Activated naive CD8-positive, alpha-beta T cell treated with anti-CD3 and anti-CD28 coated beads, Interleukin-2, amount 50 U/mL, for 24 hours (primary cell): ENCODE measurements around the gene MRM3.
"Not testable (repeated sequence)": the region's sequence is repeated elsewhere in the genome, so short reads cannot be mapped to it uniquely, and the experiment has no call there.

Source experiments
- ATAC-seq: fragments of 150-1000 bp; cut with Tn5 transposase; one replicate; pipeline ENCODE4 v1.10.0; 2021
- DNase-seq: peaks from one replicate; pipeline ENCODE4 v3.0.0; 2021
- H3K27ac Mint-ChIP-seq: one replicate; pipeline ENCODE4 v1.8.0; 2021; ENCODE audit warnings: mild to moderate bottlenecking, mixed read lengths
- H3K27me3 Mint-ChIP-seq: one replicate; pipeline ENCODE4 v1.8.0; 2021; ENCODE audit warnings: mixed read lengths
- H3K36me3 Mint-ChIP-seq: one replicate; pipeline ENCODE4 v1.8.0; 2021; ENCODE audit warnings: low read depth, mixed read lengths
- H3K4me1 Mint-ChIP-seq: one replicate; pipeline ENCODE4 v1.8.0; 2021; ENCODE audit warnings: mixed read lengths
- H3K4me3 Mint-ChIP-seq: one replicate; pipeline ENCODE4 v1.8.0; 2021; ENCODE audit warnings: mild to moderate bottlenecking, moderate library complexity, mixed read lengths
- H3K9me3 Mint-ChIP-seq: one replicate; pipeline ENCODE4 v1.8.0; 2021; ENCODE audit warnings: mixed read lengths

Gene MRM3

DNA sequence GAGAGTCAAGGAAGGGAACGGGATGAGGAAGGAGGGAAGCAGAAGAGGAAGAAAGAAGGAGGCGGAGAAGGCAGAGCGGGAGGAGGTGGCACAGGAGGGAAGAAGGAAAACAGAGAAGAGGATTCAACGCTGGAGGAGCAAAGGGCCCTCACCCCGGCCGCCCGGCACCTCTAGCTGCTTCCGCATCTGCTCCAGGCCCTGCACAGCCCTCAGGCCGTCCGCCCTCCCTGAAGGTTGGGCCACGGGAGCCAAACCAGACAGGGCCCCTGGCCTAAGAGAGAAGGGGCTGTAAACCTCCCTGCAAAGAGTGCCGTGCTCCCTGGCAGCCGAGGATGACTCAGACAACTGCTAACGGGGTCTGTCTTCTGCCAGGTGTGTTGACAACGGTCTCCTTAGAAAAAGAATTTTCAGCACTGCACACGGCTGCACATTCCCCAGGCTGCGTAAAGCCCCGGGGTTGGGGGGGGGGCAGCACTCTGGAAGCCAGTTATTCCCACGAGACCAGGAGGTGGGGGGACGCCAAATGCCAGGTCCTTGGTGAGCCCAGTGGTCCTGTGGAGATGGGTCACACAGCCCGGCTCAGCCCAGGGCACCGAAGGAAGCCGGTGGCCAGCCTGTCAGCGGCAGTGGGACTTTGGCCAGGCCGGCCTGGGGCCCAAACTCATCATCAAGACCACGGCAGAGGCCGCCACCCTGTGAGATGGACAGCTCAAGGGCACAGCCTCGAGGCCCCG is 29.1 kb downstream of the MRM3 start:
- no peak for ATAC-seq
- Mint-ChIP-seq H3K4me1 (no peaks in the 10 kb centered on the region), H3K36me3 (no peaks in the 10 kb centered on the region), H3K27me3 (peaks cover 3% of the 10 kb centered on the region), H3K9me3 (peaks cover 3% of the 10 kb centered on the region), H3K27ac (no peak overlapping the region), H3K4me3 (no peak overlapping the region)
- no peak for DNase-seq

DNA sequence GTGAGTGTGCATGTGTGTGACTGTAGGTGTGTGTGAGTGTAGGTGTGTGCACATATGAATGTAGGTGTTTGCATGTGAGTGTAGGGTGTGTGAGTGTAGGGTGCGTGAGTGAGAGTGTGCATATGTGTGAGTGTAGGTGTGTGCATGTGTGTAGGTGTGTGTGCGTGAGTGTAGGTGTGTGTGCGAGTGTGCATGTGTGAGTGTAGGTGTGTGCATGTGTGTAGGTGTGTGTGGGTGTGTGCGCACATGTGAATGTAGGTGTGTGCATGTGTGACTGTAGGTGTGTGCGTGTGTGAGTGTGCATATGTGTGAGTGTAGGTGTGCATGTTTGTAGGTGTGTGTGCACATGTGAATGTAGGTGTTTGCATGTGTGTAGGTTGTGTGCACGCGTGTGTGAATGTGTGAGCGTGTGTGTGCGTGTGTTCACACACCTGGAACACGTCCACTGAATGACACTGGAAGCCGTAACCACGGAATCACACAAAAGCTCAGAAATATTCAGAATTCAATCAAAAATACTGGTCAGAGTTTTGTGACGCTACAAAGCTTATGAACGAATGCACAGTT is 30.6 kb downstream of the MRM3 start:
- DNase-seq (no peak), ATAC-seq (no peak)
- peak overlapping the region; percentile 5 for H3K27ac Mint-ChIP-seq
- H3K36me3 Mint-ChIP-seq: no peaks in the 10 kb centered on the region
- no peak overlapping the region for H3K4me3 Mint-ChIP-seq
- no peaks in the 10 kb centered on the region for H3K4me1 Mint-ChIP-seq
- peaks cover 3% of the 10 kb centered on the region for H3K9me3 Mint-ChIP-seq
- H3K27me3 Mint-ChIP-seq: peaks cover 3% of the 10 kb centered on the region

GRCh38 chr17:814371-814770 is 32.2 kb downstream of the MRM3 start:
- peaks cover 3% of the 10 kb centered on the region for H3K9me3 Mint-ChIP-seq
- H3K4me1 Mint-ChIP-seq: no peaks in the 10 kb centered on the region
- ATAC-seq: no peak
- H3K27ac Mint-ChIP-seq: no peak overlapping the region
- DNase-seq: no peak
- no peak overlapping the region for H3K4me3 Mint-ChIP-seq
- peaks cover 3% of the 10 kb centered on the region for H3K27me3 Mint-ChIP-seq
- no peaks in the 10 kb centered on the region for H3K36me3 Mint-ChIP-seq

- Mint-ChIP-seq H3K9me3 (no peaks in the 10 kb centered on the region), H3K27me3 (no peaks in the 10 kb centered on the region), H3K4me1 (no peaks in the 10 kb centered on the region), H3K4me3 (no peak overlapping the region), H3K27ac (no peak overlapping the region), H3K36me3 (no peaks in the 10 kb centered on the region)
- DNase-seq (no peak), ATAC-seq (no peak)
Observed at GRCh38 chr17:819251-819650, 37.1 kb downstream of the MRM3 start.

- H3K4me1 Mint-ChIP-seq: no peaks in the 10 kb centered on the region
- no peak overlapping the region for H3K4me3 Mint-ChIP-seq
- H3K27me3 Mint-ChIP-seq: no peaks in the 10 kb centered on the region
- H3K9me3 Mint-ChIP-seq: no peaks in the 10 kb centered on the region
- no peak for DNase-seq
- H3K27ac Mint-ChIP-seq: no peak overlapping the region
- ATAC-seq: no peak
- H3K36me3 Mint-ChIP-seq: no peaks in the 10 kb centered on the region
Observed at GRCh38 chr17:823501-823902, 41.3 kb downstream of the MRM3 start.

DNA sequence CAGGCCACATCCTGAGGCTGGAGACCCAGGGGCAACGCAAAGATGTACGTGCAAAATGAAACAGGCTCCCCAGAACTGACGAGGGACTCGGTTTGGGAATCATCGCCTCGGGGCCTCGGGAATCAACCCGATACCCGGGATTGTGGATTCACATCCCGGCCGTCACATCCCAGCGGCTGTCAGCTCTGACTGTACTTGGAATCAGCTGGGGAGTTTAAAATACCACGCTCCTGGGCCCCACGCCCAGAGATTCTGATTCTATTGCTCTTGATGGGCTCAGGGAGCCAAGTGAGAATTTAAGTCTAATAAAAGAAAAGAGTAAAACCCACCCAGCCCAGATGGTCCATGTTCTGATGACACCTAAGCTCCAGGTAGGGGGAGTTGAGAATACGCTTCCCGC is 42.2 kb downstream of the MRM3 start:
- no peak overlapping the region for H3K27ac Mint-ChIP-seq
- H3K4me3 Mint-ChIP-seq: no peak overlapping the region
- no peak for DNase-seq
- H3K36me3 Mint-ChIP-seq: no peaks in the 10 kb centered on the region
- H3K27me3 Mint-ChIP-seq: no peaks in the 10 kb centered on the region
- ATAC-seq: no peak
- H3K9me3 Mint-ChIP-seq: no peaks in the 10 kb centered on the region
- no peaks in the 10 kb centered on the region for H3K4me1 Mint-ChIP-seq

GRCh38 chr17:825216-825615 is 43.1 kb downstream of the MRM3 start:
- DNase-seq: no peak
- no peaks in the 10 kb centered on the region for H3K4me1 Mint-ChIP-seq
- H3K36me3 Mint-ChIP-seq: no peaks in the 10 kb centered on the region
- ATAC-seq: no peak
- no peaks in the 10 kb centered on the region for H3K27me3 Mint-ChIP-seq
- H3K9me3 Mint-ChIP-seq: no peaks in the 10 kb centered on the region
- no peak overlapping the region for H3K4me3 Mint-ChIP-seq
- H3K27ac Mint-ChIP-seq: no peak overlapping the region

DNA sequence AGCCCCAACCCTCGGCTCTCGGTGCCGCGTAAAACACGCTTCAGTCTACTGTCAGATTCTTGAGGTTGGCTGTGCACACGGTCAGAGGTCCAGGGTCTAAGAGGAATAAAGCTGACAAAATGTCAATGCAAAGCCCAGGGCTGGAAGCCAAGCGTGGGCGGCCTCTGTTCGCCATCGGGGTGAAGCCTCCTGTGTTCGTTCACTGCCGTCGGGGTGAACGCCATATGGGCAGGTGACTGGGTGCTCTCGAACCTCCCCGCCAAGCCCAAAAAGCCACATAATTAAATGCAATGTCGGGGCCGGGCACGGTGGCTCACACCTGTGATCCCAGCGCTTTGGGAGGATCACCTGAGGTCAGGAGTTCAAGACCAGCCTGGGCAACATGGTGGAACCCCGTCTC is 44.6 kb downstream of the MRM3 start:
- H3K27me3 Mint-ChIP-seq: peaks cover 2% of the 10 kb centered on the region
- H3K9me3 Mint-ChIP-seq: no peaks in the 10 kb centered on the region
- H3K36me3 Mint-ChIP-seq: no peaks in the 10 kb centered on the region
- no peak overlapping the region for H3K27ac Mint-ChIP-seq
- H3K4me1 Mint-ChIP-seq: no peaks in the 10 kb centered on the region
- no peak for DNase-seq
- ATAC-seq: no peak
- no peak overlapping the region for H3K4me3 Mint-ChIP-seq

- no peaks in the 10 kb centered on the region for H3K9me3 Mint-ChIP-seq
- H3K4me3 Mint-ChIP-seq: no peak overlapping the region
- DNase-seq: no peak
- H3K36me3 Mint-ChIP-seq: no peaks in the 10 kb centered on the region
- peaks cover 5% of the 10 kb centered on the region for H3K27me3 Mint-ChIP-seq
- H3K4me1 Mint-ChIP-seq: no peaks in the 10 kb centered on the region
- ATAC-seq: no peak
- H3K27ac Mint-ChIP-seq: no peak overlapping the region
Observed at GRCh38 chr17:828761-829160, 46.6 kb downstream of the MRM3 start.

- not testable (repeated sequence) for DNase-seq
Observed at GRCh38 chr17:829614-830013, 47.5 kb downstream of the MRM3 start.

GRCh38 chr17:830381-830780 is 48.2 kb downstream of the MRM3 start:
- no peaks in the 10 kb centered on the region for H3K4me1 Mint-ChIP-seq
- no peak overlapping the region for H3K4me3 Mint-ChIP-seq
- H3K27ac Mint-ChIP-seq: no peak overlapping the region
- H3K36me3 Mint-ChIP-seq: no peaks in the 10 kb centered on the region
- H3K9me3 Mint-ChIP-seq: no peaks in the 10 kb centered on the region
- DNase-seq (no peak), ATAC-seq (no peak)
- H3K27me3 Mint-ChIP-seq: peaks cover 7% of the 10 kb centered on the region

More at GRCh38 chr17:829614-830013, 47.5 kb downstream of the MRM3 start:
- not testable (repeated sequence) for H3K27me3 Mint-ChIP-seq, H3K36me3 Mint-ChIP-seq, H3K4me3 Mint-ChIP-seq, ATAC-seq, H3K4me1 Mint-ChIP-seq, H3K9me3 Mint-ChIP-seq
- H3K27ac Mint-ChIP-seq: peak overlapping the region; percentile 52

- Mint-ChIP-seq H3K4me1 (no peaks in the 10 kb centered on the region), H3K27me3 (peaks cover 8% of the 10 kb centered on the region), H3K9me3 (no peaks in the 10 kb centered on the region), H3K27ac (no peak overlapping the region), H3K36me3 (no peaks in the 10 kb centered on the region), H3K4me3 (no peak overlapping the region)
- no peak for DNase-seq
- no peak for ATAC-seq
Observed at GRCh38 chr17:830950-831349, 48.8 kb downstream of the MRM3 start.

GRCh38 chr17:834136-834535 is 52.0 kb downstream of the MRM3 start:
- no peaks in the 10 kb centered on the region for H3K4me1 Mint-ChIP-seq
- H3K9me3 Mint-ChIP-seq: no peaks in the 10 kb centered on the region

GRCh38 chr17:835263-835662 is 53.1 kb downstream of the MRM3 start:
- no peaks in the 10 kb centered on the region for H3K36me3 Mint-ChIP-seq

More at GRCh38 chr17:834136-834535, 52.0 kb downstream of the MRM3 start:
- no peak overlapping the region for H3K4me3 Mint-ChIP-seq
- no peaks in the 10 kb centered on the region for H3K36me3 Mint-ChIP-seq
- no peak for DNase-seq
- H3K27ac Mint-ChIP-seq: no peak overlapping the region
- H3K27me3 Mint-ChIP-seq: peaks cover 8% of the 10 kb centered on the region
- ATAC-seq: no peak

GRCh38 chr17:835721-836120 is 53.6 kb downstream of the MRM3 start:
- H3K4me1 Mint-ChIP-seq, ATAC-seq, H3K4me3 Mint-ChIP-seq, DNase-seq, H3K9me3 Mint-ChIP-seq, H3K27ac Mint-ChIP-seq, H3K27me3 Mint-ChIP-seq, H3K36me3 Mint-ChIP-seq: not testable (repeated sequence)

More at GRCh38 chr17:835263-835662, 53.1 kb downstream of the MRM3 start:
- Mint-ChIP-seq H3K27ac (no peak overlapping the region), H3K27me3 (peaks cover 8% of the 10 kb centered on the region), H3K4me1 (no peaks in the 10 kb centered on the region), H3K9me3 (no peaks in the 10 kb centered on the region), H3K4me3 (no peak overlapping the region)
- ATAC-seq (no peak), DNase-seq (no peak)
